Right lobe of liver (tissue), 4 donors: ENCODE results near the gene ALPK1.

Source experiments
- POLR2A ChIP-seq: fragments of 450-650 bp; IDR thresholded peaks from one replicate; pipeline ENCODE4 v1.6.1; 2017; ENCODE audit warnings: antibody characterized with exemption, mild to moderate bottlenecking
- TF ChIP-seq, protein P1 (sequence below), 4 donors: fragments of 200-600 bp in 3 of 4; fragments of 450-650 bp in 1 of 4; IDR thresholded peaks; one replicate each; pipeline versions ENCODE4 v1.5.1 to v1.8.0; 2016 to 2022; ENCODE audit warnings: antibody characterized with exemption in 4 of 4, mild to moderate bottlenecking in 2 of 4
- donor health status: DM: no; HTN: no; CAD: no.
- donor health status: DM: no; HTN: no; CAD: no.
- donor health status: DM: no; HTN: yes; CAD: no.

GRCh38 chr4:112252234-112252633 is 44.9 kb upstream of the ALPK1 start:
- no peak for TF ChIP-seq POLR2A
- TF ChIP-seq, protein P1, sequence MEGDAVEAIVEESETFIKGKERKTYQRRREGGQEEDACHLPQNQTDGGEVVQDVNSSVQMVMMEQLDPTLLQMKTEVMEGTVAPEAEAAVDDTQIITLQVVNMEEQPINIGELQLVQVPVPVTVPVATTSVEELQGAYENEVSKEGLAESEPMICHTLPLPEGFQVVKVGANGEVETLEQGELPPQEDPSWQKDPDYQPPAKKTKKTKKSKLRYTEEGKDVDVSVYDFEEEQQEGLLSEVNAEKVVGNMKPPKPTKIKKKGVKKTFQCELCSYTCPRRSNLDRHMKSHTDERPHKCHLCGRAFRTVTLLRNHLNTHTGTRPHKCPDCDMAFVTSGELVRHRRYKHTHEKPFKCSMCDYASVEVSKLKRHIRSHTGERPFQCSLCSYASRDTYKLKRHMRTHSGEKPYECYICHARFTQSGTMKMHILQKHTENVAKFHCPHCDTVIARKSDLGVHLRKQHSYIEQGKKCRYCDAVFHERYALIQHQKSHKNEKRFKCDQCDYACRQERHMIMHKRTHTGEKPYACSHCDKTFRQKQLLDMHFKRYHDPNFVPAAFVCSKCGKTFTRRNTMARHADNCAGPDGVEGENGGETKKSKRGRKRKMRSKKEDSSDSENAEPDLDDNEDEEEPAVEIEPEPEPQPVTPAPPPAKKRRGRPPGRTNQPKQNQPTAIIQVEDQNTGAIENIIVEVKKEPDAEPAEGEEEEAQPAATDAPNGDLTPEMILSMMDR (IDR thresholded peaks at IDR 0.05): no peak
